ENCODE measurements around the gene NUDT19. TPM values are rescaled to one million over a fixed set of nuclear protein-coding genes. Genes with fewer than 3 reads are reported as not detected.
"Not testable (repeated sequence)": the region's sequence is repeated elsewhere in the genome, so short reads cannot be mapped to it uniquely, and the experiment has no call there.

Gene NUDT19
- total RNA-seq, 1 experiment from 2014 or later: 17.0 TPM

GRCh38 chr19:32708457-32708856 lies 16.8 kb downstream of the NUDT19 start:
- DNase-seq (ENCODE audit: low read depth): no peak

GRCh38 chr19:32709032-32709431 lies 17.4 kb downstream of the NUDT19 start:
- no peak for DNase-seq (ENCODE audit: low read depth)

GRCh38 chr19:32711747-32712146 lies 20.1 kb downstream of the NUDT19 start:
- no peak for DNase-seq (ENCODE audit: low read depth)

GRCh38 chr19:32716203-32716602 lies 24.6 kb downstream of the NUDT19 start:
- not testable (repeated sequence) for DNase-seq (ENCODE audit: low read depth)

GRCh38 chr19:32717496-32717895 lies 25.9 kb downstream of the NUDT19 start:
- DNase-seq (ENCODE audit: low read depth): no peak

- DNase-seq (ENCODE audit: low read depth): no peak
Observed at GRCh38 chr19:32718286-32718685, 26.7 kb downstream of the NUDT19 start.

GRCh38 chr19:32719611-32720059 lies 28.0 kb downstream of the NUDT19 start, which contains the start of gene TDRD12:
TSS of gene TDRD12 (plus strand) at chr19:32719767. CDS start at chr19:32720073, 306 bp downstream.
- DNase-seq (ENCODE audit: low read depth): no peak

GRCh38 chr19:32720216-32720935 lies 28.8 kb downstream of the NUDT19 start:
- no peak for DNase-seq (ENCODE audit: low read depth)

- no peak for DNase-seq (ENCODE audit: low read depth)
Observed at GRCh38 chr19:32720936-32721250, 29.3 kb downstream of the NUDT19 start.

GRCh38 chr19:32735936-32736335 lies 44.3 kb downstream of the NUDT19 start:
- no peak for DNase-seq (ENCODE audit: low read depth)

GRCh38 chr19:32743021-32743420 lies 51.4 kb downstream of the NUDT19 start:
- no peak for DNase-seq (ENCODE audit: low read depth)

- DNase-seq (ENCODE audit: low read depth): no peak
Observed at GRCh38 chr19:32743447-32743846, 51.8 kb downstream of the NUDT19 start.

- DNase-seq (ENCODE audit: low read depth): no peak
Observed at GRCh38 chr19:32744555-32745325, 53.1 kb downstream of the NUDT19 start.

- DNase-seq (ENCODE audit: low read depth): peak; percentile 11
Observed at GRCh38 chr19:32745594-32746251, 54.1 kb downstream of the NUDT19 start.

- peak; percentile 45 for DNase-seq (ENCODE audit: low read depth)
Observed at GRCh38 chr19:32746631-32747196, 55.1 kb downstream of the NUDT19 start.

GRCh38 chr19:32748497-32748896 lies 56.9 kb downstream of the NUDT19 start:
- DNase-seq (ENCODE audit: low read depth): no peak

GRCh38 chr19:32748948-32749347 lies 57.3 kb downstream of the NUDT19 start:
- no peak for DNase-seq (ENCODE audit: low read depth)

GRCh38 chr19:32749361-32749760 lies 57.7 kb downstream of the NUDT19 start:
- DNase-seq (ENCODE audit: low read depth): no peak

GRCh38 chr19:32750441-32751055 lies 58.9 kb downstream of the NUDT19 start:
- no peak for DNase-seq (ENCODE audit: low read depth)

- no peak for DNase-seq (ENCODE audit: low read depth)
Observed at GRCh38 chr19:32751066-32751465, 59.4 kb downstream of the NUDT19 start.

GRCh38 chr19:32757189-32757588 lies 65.6 kb downstream of the NUDT19 start:
- no peak for DNase-seq (ENCODE audit: low read depth)
